H1 (cell line): ENCODE data around the gene DPYD. TPM values are rescaled to one million over a fixed set of nuclear protein-coding genes. Genes with fewer than 3 reads are reported as not detected.

Experiments used
- CTCF ChIA-PET: fragments of 300-600 bp; sonication (Branson Sonifier 250); formaldehyde crosslinking; loops from one replicate; lab custom pipeline; 2021; ENCODE audit not compliant: partially characterized antibody; lab: Charles Lee
- POLR2A ChIA-PET: fragments of 300-600 bp; sonication (Branson Sonifier 250); formaldehyde crosslinking; loops from one replicate; lab custom pipeline; 2021; ENCODE audit warnings: inconsistent platforms; ENCODE audit not compliant: partially characterized antibody; lab: Charles Lee
- DNase-seq, 2 experiments: peaks; one replicate each; pipeline versions ENCODE4 v3.0.0 to v3.0.0-alpha.2; 2010 to 2022; ENCODE audit warnings: low spot score in 2 of 2, low read depth in 1 of 2, mixed read lengths in 1 of 2
- FAIRE-seq: peaks from 2 replicates; lab custom pipeline; 2011; peaks lifted over from hg19 to GRCh38; lab: Jason Lieb, UNC
- H2AFZ ChIP-seq: 2 replicates; pipeline ENCODE4 v1.8.1; 2012; ENCODE audit warnings: low read length, inconsistent platforms
- H2AK5ac ChIP-seq: 2 replicates; pipeline ENCODE4 v1.6.1; 2013; ENCODE audit warnings: low read depth, low read length
- H2BK120ac ChIP-seq: replicated peaks from 2 replicates; pipeline ENCODE3; 2013; ENCODE audit warnings: low read depth, low read length, inconsistent platforms
- H2BK12ac ChIP-seq: 2 replicates; pipeline ENCODE4 v1.6.1; 2013; ENCODE audit warnings: low read depth, low read length
- H2BK15ac ChIP-seq: 2 replicates; pipeline ENCODE4 v1.6.1; 2013; ENCODE audit warnings: low read length
- H2BK20ac ChIP-seq: 2 replicates; pipeline ENCODE4 v1.6.1; 2013; ENCODE audit warnings: low read length
- H2BK5ac ChIP-seq: 2 replicates; pipeline ENCODE4 v1.6.1; 2013; ENCODE audit warnings: low read depth, low read length
- H3K14ac ChIP-seq: 2 replicates; pipeline ENCODE4 v1.6.1; 2013; ENCODE audit warnings: inconsistent platforms; ENCODE audit not compliant: insufficient read length
- H3K18ac ChIP-seq: 2 replicates; pipeline ENCODE4 v1.6.1; 2013; ENCODE audit warnings: low read length; ENCODE audit errors: extremely low read depth
- H3K23ac ChIP-seq: 2 replicates; pipeline ENCODE4 v1.6.1; 2013; ENCODE audit warnings: inconsistent platforms; ENCODE audit not compliant: insufficient read length
- H3K23me2 ChIP-seq: 2 replicates; pipeline ENCODE4 v1.6.1; 2013; ENCODE audit warnings: low read depth, low read length
- H3K27ac ChIP-seq: 2 replicates; pipeline ENCODE4 v1.6.1; 2011; ENCODE audit warnings: low read depth, low read length, inconsistent platforms
- H3K27me3 ChIP-seq, 4 experiments: replicated peaks in 1 of 4; 1 replicate in 1 of 4; 2 replicates in 3 of 4; pipeline versions ENCODE4 v1.6.1 to v1.8.1; 2011 to 2013; ENCODE audit warnings: low read length in 3 of 4, mild to moderate bottlenecking in 3 of 4, inconsistent platforms in 2 of 4, mixed read lengths in 2 of 4, moderate library complexity in 1 of 4; ENCODE audit not compliant: control insufficient read depth in 3 of 4, insufficient read depth in 3 of 4; ENCODE audit errors: extremely low read depth in 1 of 4
- H3K36me3 ChIP-seq, 4 experiments: 2 replicates each; pipeline versions ENCODE4 v1.6.1 to v1.8.1; 2011 to 2013; ENCODE audit warnings: mild to moderate bottlenecking in 4 of 4, low read length in 3 of 4, moderate library complexity in 2 of 4, control low read depth in 1 of 4, inconsistent platforms in 1 of 4; ENCODE audit not compliant: insufficient read depth in 4 of 4, control insufficient read depth in 2 of 4
- H3K4ac ChIP-seq: replicated peaks from 2 replicates; pipeline ENCODE3; 2013; ENCODE audit warnings: low read length, low read depth, mixed read lengths, inconsistent platforms; ENCODE audit not compliant: insufficient read length
- H3K4me1 ChIP-seq, 4 experiments: replicated peaks in 1 of 4; 1 replicate in 1 of 4; 2 replicates in 3 of 4; pipeline versions ENCODE4 v1.6.1 to v1.8.1; 2011 to 2013; ENCODE audit warnings: low read length in 3 of 4, inconsistent platforms in 2 of 4, mixed read lengths in 1 of 4; ENCODE audit not compliant: insufficient read depth in 4 of 4, control insufficient read depth in 3 of 4
- H3K4me2 ChIP-seq, 2 experiments: 2 replicates each; pipeline versions ENCODE4 v1.6.1 to v1.8.1; 2011 to 2013; ENCODE audit warnings: low read depth in 2 of 2, low read length in 2 of 2, control low read depth in 1 of 2, inconsistent platforms in 1 of 2, mild to moderate bottlenecking in 1 of 2; ENCODE audit not compliant: insufficient read depth in 1 of 2
- H3K4me3 ChIP-seq, 4 experiments: fragments of 200-600, 300-600 bp in 1 of 4; sonication (generic), shearing (Covaris generic), sonication (Bioruptor Twin) in 1 of 4; 2 replicates each; pipeline versions ENCODE4 v1.5.1 to v1.8.1; 2011 to 2016; ENCODE audit warnings: low read length in 4 of 4, low read depth in 3 of 4, control low read depth in 2 of 4, inconsistent platforms in 2 of 4, mild to moderate bottlenecking in 2 of 4, mixed read lengths in 1 of 4, moderate library complexity in 1 of 4; ENCODE audit not compliant: insufficient read depth in 2 of 4; ENCODE audit errors: extremely low read depth in 1 of 4
- H3K56ac ChIP-seq: replicated peaks from 2 replicates; pipeline ENCODE3; 2013; ENCODE audit warnings: low read depth, mild to moderate bottlenecking, mixed read lengths, low read length, inconsistent platforms; ENCODE audit not compliant: insufficient read length
- H3K79me1 ChIP-seq: 2 replicates; pipeline ENCODE4 v1.6.1; 2013; ENCODE audit warnings: low read depth, low read length, control low read depth
- H3K79me2 ChIP-seq, 2 experiments: 2 replicates each; pipeline versions ENCODE4 v1.6.1 to v1.8.1; 2012 to 2013; ENCODE audit warnings: low read length in 2 of 2, mild to moderate bottlenecking in 2 of 2, inconsistent platforms in 1 of 2; ENCODE audit not compliant: insufficient read depth in 2 of 2, control insufficient read depth in 1 of 2
- H3K9ac ChIP-seq, 4 experiments: replicated peaks in 1 of 4; 1 replicate in 1 of 4; 2 replicates in 3 of 4; pipeline versions ENCODE4 v1.6.1 to v1.8.1; 2011 to 2013; ENCODE audit warnings: low read depth in 3 of 4, low read length in 3 of 4, control low read depth in 2 of 4, mild to moderate bottlenecking in 2 of 4, moderate library complexity in 2 of 4, inconsistent platforms in 1 of 4; ENCODE audit errors: extremely low read depth in 1 of 4
- H3K9me3 ChIP-seq, 2 experiments: 2 replicates each; pipeline versions ENCODE4 v1.6.1 to v1.8.1; 2012 to 2013; ENCODE audit warnings: mild to moderate bottlenecking in 2 of 2, moderate library complexity in 2 of 2, control low read depth in 1 of 2, inconsistent platforms in 1 of 2, low read depth in 1 of 2, low read length in 1 of 2, mixed read lengths in 1 of 2; ENCODE audit not compliant: insufficient read depth in 2 of 2
- H4K20me1 ChIP-seq, 2 experiments: replicated peaks in 1 of 2; 2 replicates each; pipeline versions ENCODE3 to v1.8.1; 2011 to 2013; ENCODE audit warnings: inconsistent platforms in 2 of 2, low read length in 2 of 2, mild to moderate bottlenecking in 1 of 2; ENCODE audit not compliant: insufficient read depth in 2 of 2, control insufficient read depth in 1 of 2
- H4K5ac ChIP-seq: 2 replicates; pipeline ENCODE4 v1.6.1; 2013; ENCODE audit warnings: low read length, low read depth, mixed read lengths, inconsistent platforms; ENCODE audit not compliant: insufficient read length
- H4K8ac ChIP-seq: 2 replicates; pipeline ENCODE4 v1.8.0; 2013; ENCODE audit warnings: mild to moderate bottlenecking, moderate library complexity, low read length, inconsistent platforms; ENCODE audit not compliant: insufficient read depth; ENCODE audit errors: extremely low read depth
- H4K91ac ChIP-seq: replicated peaks from 2 replicates; pipeline ENCODE3; 2013; ENCODE audit warnings: low read length, mixed read lengths, inconsistent platforms; ENCODE audit not compliant: insufficient read length
- CBX5 ChIP-seq: fragments of 300-800, 300-1000 bp; sonication (generic); IDR thresholded peaks from 2 replicates; pipeline ENCODE4 v1.7.1; 2016; ENCODE audit warnings: antibody characterized with exemption, low read length, low read depth
- CHD2 ChIP-seq: IDR thresholded peaks from 2 replicates; pipeline ENCODE4 v1.6.1; 2012; ENCODE audit warnings: low read length, improper control_type of control experiment
- FOSL1 ChIP-seq: IDR thresholded peaks from 2 replicates; pipeline ENCODE4 v1.6.1; 2011; ENCODE audit warnings: mild to moderate bottlenecking, low read depth, low read length, moderate library complexity; ENCODE audit not compliant: insufficient read depth
- GTF2F1 ChIP-seq: IDR thresholded peaks from 2 replicates; pipeline ENCODE4 v1.6.1; 2012; ENCODE audit warnings: low read depth, low read length, improper control_type of control experiment, borderline replicate concordance
- JUN ChIP-seq: IDR thresholded peaks from 2 replicates; pipeline ENCODE4 v1.6.1; 2011; ENCODE audit warnings: low read depth, mild to moderate bottlenecking, improper control_type of control experiment, low read length
- JUND ChIP-seq: IDR thresholded peaks from 2 replicates; pipeline ENCODE4 v1.6.1; 2011; ENCODE audit warnings: mild to moderate bottlenecking, improper control_type of control experiment, low read length
- MAFK ChIP-seq: IDR thresholded peaks from 2 replicates; pipeline ENCODE4 v1.6.1; 2012; ENCODE audit warnings: low read depth, mild to moderate bottlenecking, improper control_type of control experiment, low read length
- POU5F1 ChIP-seq: IDR thresholded peaks from 2 replicates; pipeline ENCODE4 v1.6.1; 2011; ENCODE audit warnings: low read depth, mild to moderate bottlenecking, low read length, moderate library complexity
- RAD21 ChIP-seq, 2 experiments: IDR thresholded peaks in 1 of 2; conservative IDR thresholded peaks in 1 of 2; 2 replicates each; pipeline ENCODE4 v1.6.1; 2011; ENCODE audit warnings: low read depth in 2 of 2, low read length in 2 of 2, improper control_type of control experiment in 1 of 2, inconsistent platforms in 1 of 2, mild to moderate bottlenecking in 1 of 2, moderate library complexity in 1 of 2
- RXRA ChIP-seq: IDR thresholded peaks from 2 replicates; pipeline ENCODE4 v1.6.1; 2011; ENCODE audit warnings: low read depth, mild to moderate bottlenecking, low read length, moderate library complexity; ENCODE audit not compliant: insufficient read depth
- SIN3A ChIP-seq, 2 experiments: IDR thresholded peaks in 1 of 2; conservative IDR thresholded peaks in 1 of 2; 2 replicates each; pipeline ENCODE4 v1.6.1; 2011 to 2012; ENCODE audit warnings: low read length in 2 of 2, improper control_type of control experiment in 1 of 2, low read depth in 1 of 2, mild to moderate bottlenecking in 1 of 2
- SP2 ChIP-seq: IDR thresholded peaks from 2 replicates; pipeline ENCODE4 v1.6.1; 2012; ENCODE audit warnings: mild to moderate bottlenecking, low read length, inconsistent platforms
- WGBS, 2 experiments: shearing (Covaris generic) in 1 of 2; methylation state at CpG; one replicate each; pipeline versions ENCODE4 v1.1.6 to v1.1.7; 2013 to 2015; ENCODE audit warnings: low lambda C conversion rate in 2 of 2, mixed read lengths in 2 of 2, inconsistent platforms in 1 of 2, low coverage in 1 of 2, missing lambda C conversion rate in 1 of 2; ENCODE audit not compliant: insufficient replicate concordance in 2 of 2, insufficient coverage in 1 of 2, insufficient read length in 1 of 2; ENCODE audit errors: extremely low coverage in 1 of 2, missing lambda C conversion rate in 1 of 2; 5-methylcytosine and 5-hydroxymethylcytosine counted together
- polyA plus RNA-seq, 7 experiments: library from polyadenylated mRNA; depleted of rRNA in 3 of 7; stranded (reverse) in 5 of 7; unstranded in 2 of 7; fragments of >200 nt in 5 of 7; fragments of 200-250 nt in 2 of 7; gene quantifications; 1 replicate in 5 of 7; 2 replicates in 1 of 7; 4 replicates in 1 of 7; pipeline versions ENCODE4 v1.2.1 to v1.2.3, GENCODE V29; 2011 to 2013; ENCODE audit warnings: missing spikeins in 2 of 7, mixed read lengths in 2 of 7
- total RNA-seq: library from RNA; stranded (reverse); fragmentation: NEBNext Ultra II Directional; extraction: Animal tissue kit (Norgen Biotek cat#: 25700); gene quantifications from 2 replicates; pipeline ENCODE4 v1.2.1, GENCODE V29; 2021
- TF ChIP-seq, protein P1 (sequence below): IDR thresholded peaks from 2 replicates; pipeline ENCODE4 v1.6.1; 2011; ENCODE audit warnings: low read depth, mild to moderate bottlenecking, low read length; ENCODE audit not compliant: insufficient read depth

DPYD gene
- total and polyA plus RNA-seq, 2 of the 8 experiments (the other 6 are each of a cell fraction or from before 2014, with no cell fraction given), result 0.29 to 0.73 TPM

DNA sequence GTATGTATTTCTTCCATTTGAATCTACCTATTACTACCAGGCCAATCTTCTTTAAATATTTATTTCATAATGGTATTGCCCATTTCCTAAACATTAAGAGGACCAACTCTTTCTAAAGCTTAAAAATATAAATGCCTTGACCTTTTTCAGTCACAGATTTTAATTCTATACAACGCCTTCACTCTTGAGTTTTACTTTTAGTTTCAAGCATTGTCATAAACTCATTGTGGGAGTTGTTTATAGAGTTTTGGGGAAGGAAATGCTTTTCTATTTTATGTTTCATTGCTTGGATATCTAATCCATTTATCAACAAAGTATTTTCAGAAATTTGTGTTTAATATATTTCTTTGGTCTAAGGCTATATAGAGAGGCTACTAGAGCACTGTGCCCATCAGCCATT is 155.8 kb downstream of the DPYD start:
- Histone ChIP-seq H3K79me2 (no peaks in the 10 kb centered on the region), H2BK120ac (no peak overlapping the region), H3K56ac (no peak overlapping the region), H3K9ac (no peak overlapping the region), H4K5ac (no peak overlapping the region), H2BK15ac (no peak overlapping the region), H3K27me3 (peaks cover 0 to 1% (median 0%) of the 10 kb centered on the region in 4 experiments; a peak in 1 of 7 replicates), H3K4me2 (no peak overlapping the region), H3K14ac (no peak overlapping the region), H2BK20ac (no peak overlapping the region), H2BK12ac (no peak overlapping the region), H2BK5ac (no peak overlapping the region), H3K9me3 (0 out of 4 replicates have a peak, but pooled peaks cover 0 to 3% of the 10 kb centered on the region in 2 experiments), H3K27ac (no peak overlapping the region), H3K79me1 (no peaks in the 10 kb centered on the region), H2AK5ac (no peak overlapping the region), H3K23ac (no peak overlapping the region), H3K4me3 (no peak overlapping the region), H3K4me1 (no peaks in the 10 kb centered on the region), H4K8ac (no peak overlapping the region), H3K36me3 (no peaks in the 10 kb centered on the region), H4K91ac (no peak overlapping the region), H3K4ac (no peak overlapping the region), H3K18ac (no peak overlapping the region), H4K20me1 (no peaks in the 10 kb centered on the region), H2AFZ (no peak overlapping the region), H3K23me2 (no peaks in the 10 kb centered on the region)
- TF ChIP-seq CBX5, result no peak
- no peak for TF ChIP-seq JUN
- TF ChIP-seq CHD2, result no peak
- TF ChIP-seq GTF2F1, result no peak
- TF ChIP-seq, protein P1, sequence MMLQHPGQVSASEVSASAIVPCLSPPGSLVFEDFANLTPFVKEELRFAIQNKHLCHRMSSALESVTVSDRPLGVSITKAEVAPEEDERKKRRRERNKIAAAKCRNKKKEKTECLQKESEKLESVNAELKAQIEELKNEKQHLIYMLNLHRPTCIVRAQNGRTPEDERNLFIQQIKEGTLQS, result no peak
- no peak for TF ChIP-seq JUND
- TF ChIP-seq MAFK, result no peak
- TF ChIP-seq FOSL1, result no peak
- TF ChIP-seq SP2, result no peak
- TF ChIP-seq RAD21 (IDR thresholded peaks at IDR 0.05 in 1 of 2, conservative IDR thresholded peaks at IDR 0.05 in 1 of 2; ENCODE audit: low read depth in 2 of 2, low read length in 2 of 2), result no peak
- TF ChIP-seq RXRA, result no peak
- no peak for TF ChIP-seq SIN3A (conservative IDR thresholded peaks at IDR 0.05 in 1 of 2, IDR thresholded peaks at IDR 0.05 in 1 of 2; ENCODE audit: low read depth in 1 of 2, low read length in 2 of 2)
- TF ChIP-seq POU5F1, result no peak
- 87% methylated on average over 1 of the region's 1 CpG; no CpG with 5 or more reads in 1 of the 2 experiments for WGBS, 2 experiments
- FAIRE-seq (no peak), DNase-seq (no peak)
- POLR2A ChIA-PET, result no interaction called here
- CTCF ChIA-PET, result interaction anchor here (0.6 kb wide), 1 partner anchor 240 kb away, joined by 3 read pairs; no protein-coding TSS in a partner anchor
